Activated CD4-positive, alpha-beta T cell treated with anti-CD3 and anti-CD28 coated beads for 48 hours (primary cell): ENCODE results near the gene LENG8.
A peak's percentile ranks its signal among the peaks of the same experiment; 100 is the strongest.
"Not testable (repeated sequence)": the region's sequence is repeated elsewhere in the genome, so short reads cannot be mapped to it uniquely, and the experiment has no call there.

Experiments
- DNase-seq: peaks from one replicate; pipeline ENCODE4 v3.0.0-alpha.2; 2020

LENG8 gene

DNA sequence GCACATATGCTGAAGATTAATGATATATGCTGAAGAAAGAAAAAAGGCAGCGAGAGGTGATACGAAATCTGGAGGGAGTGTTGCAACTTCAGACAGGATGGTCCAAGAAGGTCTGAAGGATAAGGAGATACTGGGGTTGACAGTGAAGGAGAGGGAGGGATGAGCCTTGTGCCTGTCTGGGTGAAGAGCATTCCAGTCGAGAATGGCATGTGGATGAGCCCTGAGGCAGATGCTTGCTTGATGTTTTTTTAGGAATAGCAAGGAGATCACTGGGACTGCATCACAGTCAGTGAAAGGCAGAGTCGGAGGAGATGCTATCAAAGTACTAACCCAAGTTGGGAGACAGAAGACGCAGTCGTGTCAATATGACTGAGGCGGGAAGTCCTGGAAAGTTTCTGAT lies 40.3 kb downstream of the LENG8 start:
- DNase-seq: no peak

DNA sequence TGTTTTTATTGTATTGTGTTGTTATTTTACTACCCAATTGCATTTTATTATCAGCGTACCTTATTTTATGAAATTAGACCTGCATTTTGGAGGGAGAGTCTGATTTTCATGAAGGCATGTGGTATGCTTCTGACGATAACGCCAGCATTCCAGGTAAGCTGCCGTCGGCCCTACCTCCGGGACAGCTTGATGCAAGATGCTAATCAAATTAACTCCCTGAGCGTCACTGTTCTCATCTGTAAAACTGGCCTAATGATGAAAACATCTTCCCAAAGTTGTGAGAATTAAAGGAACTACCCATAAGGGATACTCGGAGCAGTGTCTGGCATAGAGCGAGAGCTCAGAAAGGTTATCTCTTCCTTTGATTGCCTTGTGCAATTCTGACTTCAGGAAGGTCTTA lies 40.8 kb downstream of the LENG8 start:
- DNase-seq: no peak

DNA sequence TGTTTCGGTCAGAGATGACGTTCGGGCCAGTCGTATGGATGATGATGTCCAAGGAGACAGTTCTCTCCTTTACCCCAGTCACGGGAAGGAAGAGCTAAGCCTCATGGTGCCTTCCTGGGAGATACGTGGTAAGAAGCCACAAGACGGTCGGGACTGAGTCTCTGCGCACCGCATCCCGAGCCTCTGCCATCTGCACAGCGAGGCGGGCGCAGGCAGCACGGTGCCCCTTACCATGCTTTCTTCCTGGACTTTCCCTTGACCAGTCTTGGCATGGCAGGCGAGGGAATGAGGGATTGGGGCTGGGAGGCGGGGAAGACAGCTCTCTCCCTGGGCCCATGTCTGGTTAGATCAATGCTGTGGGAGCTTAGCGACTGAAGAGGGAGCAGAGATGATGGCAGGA lies 43.6 kb downstream of the LENG8 start:
- DNase-seq: no peak

DNA sequence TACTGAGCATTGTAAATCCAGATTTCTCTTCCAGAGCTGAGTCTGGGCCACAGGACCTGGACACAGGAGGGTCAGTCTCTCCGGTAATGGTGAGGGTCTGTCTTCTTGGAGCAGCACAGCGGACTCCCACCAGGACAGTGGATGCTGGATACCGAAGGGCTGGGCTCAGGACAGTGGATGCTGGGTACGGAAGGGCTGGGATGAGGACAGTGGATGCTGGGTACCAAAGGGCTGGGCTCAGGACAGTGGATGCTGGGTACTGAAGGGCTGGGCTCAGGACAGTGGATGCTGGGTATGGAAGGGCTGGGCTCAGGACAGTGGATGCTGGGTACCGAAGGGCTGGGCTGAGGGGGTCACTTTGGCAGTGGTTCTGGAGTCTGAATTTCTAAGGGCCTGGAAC lies 44.1 kb downstream of the LENG8 start:
- not testable (repeated sequence) for DNase-seq

DNA sequence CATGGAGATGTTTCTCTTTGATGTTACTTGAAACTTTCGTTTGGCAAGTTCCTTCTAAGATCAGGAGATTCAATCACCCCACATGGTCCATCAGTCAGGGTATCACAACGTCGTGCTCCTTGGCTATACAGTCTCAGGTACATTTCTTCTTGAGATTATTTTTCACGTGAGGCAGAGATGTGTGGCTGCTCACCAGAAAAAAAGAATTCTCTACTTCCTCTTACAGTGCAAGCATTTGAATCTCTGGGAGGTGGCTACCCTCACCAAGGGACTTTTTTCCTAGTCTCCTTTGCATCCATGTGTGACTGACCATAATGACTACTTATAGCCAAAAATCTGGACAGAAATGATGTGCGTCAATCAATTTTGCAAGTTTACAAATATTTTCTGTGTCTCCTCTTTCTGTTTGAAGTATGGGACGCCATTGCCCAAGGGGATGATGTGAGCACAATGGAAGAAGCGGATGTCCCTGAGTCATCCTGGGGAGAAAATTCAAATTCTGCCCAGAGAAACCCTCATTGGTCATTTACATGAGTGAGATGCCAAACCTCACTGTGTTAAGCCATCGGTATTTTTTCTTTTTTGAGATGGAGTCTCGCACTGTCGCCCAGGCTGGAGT lies 45.1 kb downstream of the LENG8 start:
- no peak for DNase-seq

DNA sequence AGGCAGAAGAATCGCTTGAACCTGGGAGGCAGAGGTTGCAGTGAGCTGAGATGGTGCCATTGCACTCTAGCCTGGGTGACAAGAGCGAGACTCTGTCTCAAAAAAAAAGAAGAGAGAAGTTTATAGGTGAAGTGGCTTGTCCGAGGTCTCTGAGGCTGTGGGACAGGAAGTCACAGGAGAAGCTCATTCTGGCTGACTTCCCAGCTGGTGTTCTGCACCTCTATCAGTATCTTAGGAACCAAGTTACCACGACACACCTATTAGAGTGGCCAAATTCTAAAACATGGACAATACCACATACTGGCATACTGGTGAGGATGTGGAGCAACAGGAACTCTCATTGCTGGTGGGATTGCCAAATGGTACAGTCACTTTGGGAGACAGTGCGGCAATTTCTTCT lies 46.3 kb downstream of the LENG8 start:
- not testable (repeated sequence) for DNase-seq

DNA sequence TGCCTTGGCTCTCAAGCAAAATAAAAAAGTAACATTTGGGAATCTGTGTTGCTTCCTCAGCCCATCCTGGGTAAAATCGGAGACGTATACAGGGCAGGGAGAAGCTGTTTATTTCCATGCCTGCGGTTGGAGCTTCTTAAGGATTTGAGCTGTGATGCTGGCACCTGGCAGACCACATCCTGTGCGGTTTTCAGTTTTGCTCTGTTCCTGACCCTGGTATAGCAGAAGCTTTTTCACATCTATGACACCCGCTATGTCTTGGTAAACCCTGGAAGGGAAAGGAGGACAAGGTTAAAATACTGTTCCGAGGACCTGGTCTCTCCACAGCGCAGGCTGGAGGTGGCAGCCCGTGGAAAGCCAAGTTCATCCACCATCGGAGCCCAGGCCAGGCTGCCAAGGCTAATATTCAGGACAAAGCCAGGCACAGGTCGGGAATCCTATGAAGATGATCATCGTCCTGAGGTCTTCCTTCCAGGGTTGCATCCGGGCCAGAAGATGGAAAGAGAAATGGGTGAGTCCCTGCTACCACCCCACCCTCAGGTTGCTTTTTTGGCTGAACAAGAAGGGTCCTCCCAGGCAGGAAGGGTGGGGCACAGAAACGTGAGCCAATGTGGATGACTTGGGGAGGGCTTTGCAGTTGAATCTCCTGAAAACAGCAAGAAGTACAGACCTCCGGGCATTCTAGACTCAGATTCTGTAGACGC lies 48.9 kb downstream of the LENG8 start:
- peak; percentile 15 for DNase-seq

DNA sequence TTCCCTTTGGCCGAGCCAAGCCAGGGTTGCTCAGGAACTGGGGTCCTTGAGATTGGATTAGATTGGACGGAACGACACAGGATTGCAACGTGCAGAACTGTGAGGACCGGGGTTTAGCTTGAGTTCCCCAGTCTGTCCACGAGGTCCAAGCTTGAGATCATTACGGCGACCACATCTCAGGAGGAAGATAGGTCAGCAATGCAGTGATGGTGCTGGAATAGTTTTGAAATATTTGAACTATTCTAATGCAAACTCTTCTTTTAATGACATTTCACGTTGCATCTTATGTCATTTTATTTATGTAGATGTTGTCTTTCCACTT lies 49.4 kb downstream of the LENG8 start:
- not testable (repeated sequence) for DNase-seq

DNA sequence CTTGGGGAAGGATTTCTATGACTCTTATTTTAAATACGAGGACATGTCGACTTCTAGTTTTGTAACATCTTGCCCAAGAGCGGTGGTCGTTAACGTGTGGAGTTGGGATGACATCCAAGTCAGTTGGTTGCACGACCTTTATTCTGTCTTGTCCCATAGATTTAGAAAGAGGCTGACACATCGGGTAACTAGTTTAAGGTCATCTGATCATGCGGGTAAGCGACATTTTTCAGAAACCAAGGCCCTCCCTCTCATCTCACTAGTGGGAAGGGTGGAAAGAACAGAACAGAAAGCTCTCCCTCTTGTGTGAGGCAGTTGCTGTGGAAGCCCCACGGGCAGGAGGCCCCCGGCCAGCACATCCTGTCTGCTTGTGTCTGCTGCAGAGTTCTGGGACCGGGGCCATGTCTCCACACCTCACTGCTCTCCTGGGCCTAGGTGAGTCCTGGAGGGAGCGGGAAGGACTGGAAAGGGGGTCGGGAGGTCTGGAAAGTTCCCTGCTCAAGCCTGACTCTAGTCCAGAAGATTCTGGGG lies 53.6 kb downstream of the LENG8 start, which contains the start of gene LAIR2:
LAIR2 (plus strand) TSS at position 314 of the 531 bp plus-strand sequence; CDS start at position 402, 88 bp downstream.
- DNase-seq: peak; percentile 26

DNA sequence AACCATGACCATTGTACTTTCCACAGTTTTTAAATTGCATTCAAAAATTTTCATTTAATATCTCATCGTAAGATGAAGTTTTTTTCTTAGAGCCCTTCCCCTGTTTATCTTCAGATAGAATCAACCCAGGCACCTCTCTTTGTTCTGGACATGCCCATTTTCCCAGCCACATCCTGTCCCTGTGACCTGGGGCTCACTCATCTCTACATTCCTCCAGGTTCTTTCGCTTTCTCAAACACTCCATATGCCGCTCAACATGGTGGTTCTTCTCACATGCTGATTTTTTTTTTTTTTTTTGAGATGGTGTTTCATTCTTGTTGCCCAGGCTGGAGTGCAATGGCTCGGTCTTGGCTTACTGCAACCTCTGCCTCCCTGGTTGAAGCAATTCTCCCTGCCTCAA lies 56.5 kb downstream of the LENG8 start:
- DNase-seq: not testable (repeated sequence)

DNA sequence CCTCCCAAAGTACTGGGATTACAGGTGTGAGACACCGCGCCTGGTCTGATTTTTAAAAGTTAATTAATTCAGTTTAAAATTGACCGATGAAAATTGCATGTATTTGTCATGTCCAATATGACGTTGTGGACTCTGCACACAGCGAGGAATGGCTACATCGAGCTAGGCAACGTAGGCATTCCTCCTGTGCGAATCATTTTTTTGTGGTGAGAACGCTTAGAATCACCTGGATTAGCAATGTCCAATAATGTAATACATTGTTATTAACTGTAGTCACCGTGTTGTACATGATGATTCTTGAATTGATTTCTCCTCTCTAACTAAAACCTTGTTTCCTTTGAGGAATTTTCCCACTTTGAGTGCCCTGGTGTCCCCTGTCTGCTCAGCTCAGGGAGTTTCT lies 57.1 kb downstream of the LENG8 start:
- no peak for DNase-seq

DNA sequence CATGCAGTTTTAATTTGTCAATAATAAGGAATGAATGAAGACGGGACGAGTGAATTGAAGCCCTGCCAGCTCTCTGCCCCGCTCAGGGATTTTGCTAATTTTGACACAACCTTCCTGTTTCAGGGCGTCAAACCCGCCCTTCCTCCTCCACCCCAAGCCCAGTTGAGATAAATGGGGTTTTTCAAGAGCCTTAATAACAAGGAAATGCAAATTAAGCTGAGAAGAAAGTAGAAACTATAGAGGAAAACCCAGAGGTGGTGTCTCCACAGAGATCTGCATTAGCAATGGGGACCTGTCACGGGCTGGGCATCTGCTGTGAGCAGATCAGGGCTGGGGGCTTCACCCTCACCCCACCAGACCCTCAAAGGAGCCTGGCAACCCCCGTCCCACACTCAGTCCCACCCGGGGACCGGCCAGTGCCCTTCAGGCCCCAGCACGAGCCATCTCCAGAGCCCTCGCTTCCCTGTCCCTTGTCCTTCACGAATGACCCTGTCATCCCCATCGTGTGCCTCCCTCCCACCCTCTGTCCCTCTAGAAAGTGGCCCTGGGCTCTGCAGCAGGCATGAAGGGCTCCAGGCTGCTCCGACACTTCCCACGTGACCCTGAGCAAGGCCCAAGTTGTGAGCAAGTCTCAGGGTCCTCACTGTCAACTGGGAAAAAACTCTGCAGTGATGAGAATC lies 58.2 kb downstream of the LENG8 start:
- not testable (repeated sequence) for DNase-seq

DNA sequence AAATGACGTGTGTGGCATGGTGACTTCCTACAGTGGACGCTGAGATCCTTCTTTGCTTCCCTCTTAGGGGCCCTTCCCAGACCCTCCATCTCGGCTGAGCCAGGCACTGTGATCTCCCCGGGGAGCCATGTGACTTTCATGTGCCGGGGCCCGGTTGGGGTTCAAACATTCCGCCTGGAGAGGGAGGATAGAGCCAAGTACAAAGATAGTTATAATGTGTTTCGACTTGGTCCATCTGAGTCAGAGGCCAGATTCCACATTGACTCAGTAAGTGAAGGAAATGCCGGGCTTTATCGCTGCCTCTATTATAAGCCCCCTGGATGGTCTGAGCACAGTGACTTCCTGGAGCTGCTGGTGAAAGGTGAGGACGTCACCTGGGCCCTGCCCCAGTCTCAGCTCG lies 58.8 kb downstream of the LENG8 start:
- DNase-seq: no peak

DNA sequence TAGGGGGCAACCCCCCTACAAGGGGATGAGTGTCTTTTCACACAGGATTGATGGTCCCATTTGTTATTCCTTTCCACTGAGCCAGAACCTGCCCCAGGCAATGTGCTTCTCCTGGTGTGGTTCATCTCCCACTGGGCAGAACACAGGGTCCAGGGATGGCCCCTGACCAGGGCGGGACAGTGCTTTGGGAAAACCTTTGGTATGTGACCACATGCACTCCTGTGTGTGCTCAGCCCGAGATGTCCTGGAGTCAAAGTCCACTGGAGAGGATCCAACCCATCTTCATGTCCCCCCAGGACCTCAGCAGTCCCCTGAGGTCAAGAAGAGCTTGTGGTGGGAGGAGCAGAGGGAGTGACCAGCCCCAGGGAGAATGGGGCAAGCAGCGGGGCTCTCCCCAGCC lies 59.5 kb downstream of the LENG8 start:
- DNase-seq: not testable (repeated sequence)

DNA sequence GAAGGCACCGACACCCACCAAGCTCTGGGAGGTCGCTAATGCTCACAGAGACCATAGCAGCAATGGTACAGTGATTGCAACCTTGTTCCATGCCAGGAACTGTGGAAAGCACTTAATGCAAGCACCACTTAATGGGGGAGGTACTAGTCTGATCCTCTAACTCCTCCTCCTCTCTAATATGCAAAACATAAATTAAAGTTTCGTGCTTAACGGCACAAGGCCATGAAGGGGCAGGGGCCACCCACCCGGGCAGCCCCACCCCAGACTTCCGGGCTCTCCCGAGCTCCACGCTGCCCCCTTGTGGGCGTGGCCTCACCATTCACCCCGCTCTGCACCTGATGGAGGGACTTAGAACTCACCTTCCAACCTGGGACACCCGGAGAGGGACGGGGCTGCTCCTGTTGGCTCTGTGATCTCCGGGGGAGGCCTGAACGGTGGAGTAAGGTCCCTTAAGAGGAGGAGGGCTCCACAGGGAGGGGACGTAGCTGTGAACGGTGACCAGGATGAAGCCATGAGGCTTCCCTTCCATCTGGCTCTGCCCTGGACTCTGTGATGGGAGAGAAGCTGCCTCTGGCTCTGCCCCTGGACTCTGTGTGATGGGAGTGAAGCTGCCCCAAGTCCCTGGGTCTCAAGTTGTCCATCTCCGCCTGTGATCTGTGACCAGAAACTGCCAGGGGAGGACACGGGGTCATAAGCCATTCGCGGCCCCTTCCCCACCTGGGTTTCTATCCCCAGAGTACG lies 60.4 kb downstream of the LENG8 start:
- not testable (repeated sequence) for DNase-seq
